ENCODE data around the gene STYK1. TPM values are rescaled to one million over a fixed set of nuclear protein-coding genes. Genes with fewer than 3 reads are reported as not detected.

Gene STYK1
- 1.6 and 5.9 TPM in 2 replicates for total RNA-seq (2014; rRNA removed; shearing (Covaris generic))

DNA sequence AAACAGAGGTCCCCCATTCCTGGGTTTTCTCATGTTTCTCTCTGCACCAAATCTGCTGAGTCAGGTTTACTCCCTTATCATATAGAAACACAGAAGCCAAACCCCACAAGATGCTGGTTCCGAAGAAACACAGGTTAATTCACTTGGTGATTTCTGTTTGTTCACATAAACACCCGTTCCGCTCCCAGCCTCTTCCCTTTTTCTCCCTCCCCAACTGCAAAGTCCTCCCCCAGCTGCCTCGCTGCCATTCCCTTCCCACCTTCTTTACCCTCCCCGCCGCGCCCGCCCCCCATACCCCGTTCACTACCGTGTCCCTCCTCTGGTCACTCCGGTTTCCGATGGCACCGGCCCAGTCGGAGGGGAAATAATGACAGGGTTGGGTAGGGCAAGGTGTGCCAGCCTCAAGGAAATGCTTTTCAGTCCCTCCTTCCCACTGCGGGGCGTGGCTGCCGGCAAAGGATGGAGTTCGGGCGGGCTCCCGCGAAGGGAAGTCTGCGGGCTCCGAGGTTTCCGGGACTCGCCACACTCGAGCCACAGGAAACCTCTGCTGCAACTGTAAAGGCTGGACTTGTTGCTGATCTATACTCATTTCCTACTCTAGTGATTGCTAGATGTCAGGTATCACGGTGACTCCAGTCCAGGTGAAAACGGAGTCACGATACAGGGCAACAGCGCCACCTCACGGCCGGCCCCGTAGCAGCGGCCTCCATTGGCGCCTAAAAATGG is at the start of gene STYK1:
TSS of gene STYK1 (minus strand) at position 394 of the 726 bp plus-strand sequence. CDS start 39,434 bp downstream, outside the sequence.
- DNase-seq (ENCODE audit: low read depth): peak; percentile 76

DNA sequence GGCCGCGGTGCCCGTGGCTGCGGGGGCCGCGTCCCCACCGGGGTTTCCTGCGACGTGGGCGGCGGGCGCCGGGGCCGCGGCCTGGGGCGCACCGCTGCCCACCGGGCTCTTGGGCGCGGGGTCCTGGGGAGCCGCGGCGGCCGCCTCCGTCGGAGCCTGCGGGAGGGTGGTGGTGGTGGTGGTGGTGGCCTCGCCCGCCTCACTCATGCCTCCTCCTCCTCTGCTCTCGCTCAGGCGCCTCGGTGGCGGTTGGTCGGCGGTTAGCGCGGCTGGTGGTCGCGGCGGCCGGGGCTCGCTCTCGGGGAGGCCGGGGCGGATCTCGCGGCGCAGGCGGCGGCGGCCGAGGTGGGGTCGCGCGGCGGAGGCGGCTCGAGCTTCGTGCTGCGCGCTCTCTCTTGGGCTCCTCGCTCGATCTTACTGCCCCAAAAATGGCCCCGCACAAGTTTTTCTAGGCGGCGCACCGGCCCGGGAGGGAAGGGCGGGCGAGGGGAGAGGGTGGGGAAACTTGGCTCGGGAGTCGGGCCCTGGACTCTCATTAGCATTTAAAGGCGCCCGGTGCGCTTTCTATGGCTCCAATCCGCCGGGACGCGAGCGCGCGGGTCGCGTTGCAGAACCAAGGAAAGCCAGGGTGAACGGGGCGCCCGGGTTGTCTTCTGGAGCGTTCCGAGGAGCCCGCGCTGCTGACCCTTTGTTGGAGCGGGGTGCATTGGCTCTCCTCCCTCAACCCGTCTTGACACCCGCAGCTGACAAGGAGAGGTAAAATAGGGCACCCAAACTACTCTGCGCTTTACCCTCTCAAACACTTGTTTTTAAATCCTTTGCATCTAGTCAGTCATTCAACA is 49.3 kb upstream of the STYK1 start, which contains the start of gene YBX3:
TSS of gene YBX3 (minus strand) at position 419 of the 842 bp plus-strand sequence. CDS start at position 207, 212 bp downstream.
- peak; percentile 78 for DNase-seq (ENCODE audit: low read depth)

- peak; percentile 71 for DNase-seq (ENCODE audit: low read depth)
Observed at GRCh38 chr12:10722502-10722904, 48.7 kb upstream of the STYK1 start.

DNA sequence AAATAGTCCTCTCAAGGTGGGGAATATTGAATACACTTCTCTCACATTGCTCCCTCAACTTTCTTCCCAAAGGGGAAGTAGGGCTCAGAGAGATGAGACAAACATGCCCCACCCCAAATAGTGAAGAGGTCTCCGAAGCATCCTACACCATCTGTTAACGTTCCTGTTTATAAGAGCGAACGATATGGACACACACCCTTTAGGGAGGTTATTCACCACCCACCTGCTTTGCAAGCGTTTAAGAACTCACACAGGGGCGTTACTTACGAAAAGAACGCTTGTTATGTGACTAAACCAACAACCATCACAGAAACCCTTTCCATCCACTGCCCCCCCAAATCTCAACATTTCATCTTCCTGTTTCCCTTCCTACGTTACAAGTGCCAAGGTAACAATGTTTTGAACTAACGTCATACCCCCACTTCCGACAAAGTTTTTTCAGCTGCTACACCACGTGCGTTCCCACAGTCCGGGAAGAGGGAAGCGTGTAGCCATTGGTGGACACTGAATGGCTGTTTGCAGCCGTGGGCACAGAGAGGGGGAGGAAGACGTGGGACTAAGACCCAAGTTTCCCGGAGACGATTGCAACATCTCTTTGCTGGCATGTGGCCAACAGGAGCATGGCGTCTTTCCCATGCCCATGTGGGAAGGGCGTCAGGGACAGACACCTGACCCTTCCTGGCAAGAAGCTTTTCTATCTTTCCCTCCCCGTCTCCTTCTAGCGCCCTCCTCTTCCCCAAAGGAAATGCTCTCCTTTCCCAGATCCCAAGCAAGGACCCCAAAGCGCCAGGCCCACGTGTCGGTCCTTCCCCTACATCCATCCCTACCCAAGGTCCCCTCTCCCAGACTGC is 48.0 kb upstream of the STYK1 start:
- DNase-seq (ENCODE audit: low read depth): peak; percentile 95

GRCh38 chr12:10720974-10721650 is 47.3 kb upstream of the STYK1 start:
- no peak for DNase-seq (ENCODE audit: low read depth)

- DNase-seq (ENCODE audit: low read depth): no peak
Observed at GRCh38 chr12:10719482-10719881, 45.6 kb upstream of the STYK1 start.

- DNase-seq (ENCODE audit: low read depth): peak; percentile 72
Observed at GRCh38 chr12:10718279-10718821, 44.5 kb upstream of the STYK1 start.

DNA sequence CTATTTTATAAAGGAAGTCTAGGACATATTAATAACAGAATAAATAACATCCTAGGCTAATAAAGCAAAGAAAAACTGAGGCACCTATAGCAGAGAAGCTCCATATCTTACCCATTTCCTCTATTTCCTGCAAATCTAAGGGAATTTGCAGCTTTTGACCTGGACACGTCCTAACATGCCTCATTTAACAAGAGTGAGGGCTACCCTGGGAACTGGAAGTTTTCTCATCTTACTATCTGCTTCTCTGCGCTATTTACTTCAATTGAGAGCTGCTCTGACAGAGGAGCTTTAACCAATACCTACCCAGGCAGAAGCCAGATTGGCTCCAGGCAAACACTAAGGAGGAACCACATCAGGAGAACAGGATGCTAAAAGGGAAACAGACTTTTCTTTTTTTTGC is 43.6 kb upstream of the STYK1 start:
- peak; percentile 16 for DNase-seq (ENCODE audit: low read depth)

DNA sequence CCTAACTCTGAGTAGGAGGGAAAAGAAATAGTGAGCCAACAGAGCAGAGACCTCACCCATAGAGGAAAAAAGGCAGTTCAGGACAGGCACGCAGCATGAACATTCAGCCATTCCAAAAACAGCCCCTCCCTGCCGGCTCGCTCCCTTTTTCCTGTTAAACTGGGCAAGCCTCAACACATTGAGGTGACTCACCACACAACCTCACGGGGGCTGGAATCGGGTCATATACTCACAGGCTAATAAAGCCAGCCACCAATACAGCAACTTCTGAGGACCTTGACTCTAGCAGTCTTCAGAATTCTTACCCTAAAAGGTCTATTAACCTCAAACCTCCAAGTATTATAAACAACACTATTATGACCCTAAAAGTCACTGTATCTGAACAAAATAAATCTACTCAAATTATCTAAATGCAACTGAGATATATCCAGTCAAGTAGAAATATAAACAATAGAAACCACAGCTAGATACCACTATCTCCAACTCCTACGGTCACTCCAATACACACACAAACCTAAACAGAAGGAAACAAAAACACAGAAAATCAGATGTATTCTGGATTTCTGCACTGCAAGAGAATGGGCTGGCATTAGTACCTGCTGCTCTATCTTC is 43.0 kb upstream of the STYK1 start:
- peak; percentile 96 for DNase-seq (ENCODE audit: low read depth)

DNA sequence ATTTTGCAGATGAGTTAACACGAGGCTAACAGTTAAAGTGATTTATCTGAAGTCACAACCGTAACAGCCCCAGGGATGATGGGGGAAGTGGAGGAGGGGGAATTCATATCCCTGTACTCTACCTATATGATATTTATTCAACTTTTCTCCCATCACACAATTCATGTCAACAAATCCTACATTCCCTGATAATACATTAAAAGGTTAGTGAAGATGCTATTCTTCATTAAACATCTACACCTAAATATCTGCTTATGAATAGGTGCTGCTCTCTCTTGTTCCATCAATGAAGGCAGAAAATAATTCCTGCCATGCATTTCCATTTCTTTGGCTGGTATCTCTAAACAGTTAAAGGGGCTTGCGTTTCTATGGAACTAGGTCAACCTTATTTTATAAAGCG is 42.4 kb upstream of the STYK1 start:
- no peak for DNase-seq (ENCODE audit: low read depth)

DNA sequence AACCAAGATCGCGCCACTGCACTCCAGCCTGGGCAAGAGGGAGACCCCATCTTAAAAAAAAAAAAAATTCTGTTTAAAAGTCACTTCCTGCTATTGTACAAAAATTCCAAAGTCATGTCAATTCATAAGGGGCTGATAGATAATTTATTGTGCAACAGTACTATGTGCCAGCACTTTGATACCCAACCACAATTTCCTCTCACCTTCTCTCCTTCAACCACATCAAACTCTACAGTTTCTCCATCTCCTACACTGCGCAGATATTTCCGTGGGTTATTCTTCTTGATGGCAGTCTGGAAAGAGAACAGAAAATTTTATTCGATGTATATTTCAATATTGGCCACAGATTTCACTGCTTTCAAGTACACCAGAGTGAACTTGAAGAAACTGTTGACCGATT is 41.6 kb upstream of the STYK1 start:
- DNase-seq (ENCODE audit: low read depth): no peak

DNA sequence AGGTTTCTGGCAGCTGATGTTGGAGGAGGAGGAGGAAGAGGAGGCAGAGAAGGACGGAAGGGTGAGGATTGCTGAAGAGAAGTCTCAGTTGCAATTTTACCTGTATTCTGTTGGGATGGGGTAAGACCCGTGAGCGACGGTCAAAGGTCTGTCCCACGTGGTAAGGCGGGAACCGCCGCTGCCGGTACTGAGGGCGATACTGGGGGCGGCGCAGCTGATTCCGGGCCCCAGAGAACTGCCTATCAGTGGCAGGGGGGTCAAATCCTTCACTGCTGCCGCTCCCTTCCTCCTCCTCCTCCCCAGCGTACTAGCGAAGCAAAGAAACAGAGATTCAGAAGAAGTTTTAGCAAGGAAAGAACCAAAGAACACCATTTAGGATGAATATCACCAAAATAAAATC is 36.0 kb upstream of the STYK1 start:
- DNase-seq (ENCODE audit: low read depth): no peak

DNA sequence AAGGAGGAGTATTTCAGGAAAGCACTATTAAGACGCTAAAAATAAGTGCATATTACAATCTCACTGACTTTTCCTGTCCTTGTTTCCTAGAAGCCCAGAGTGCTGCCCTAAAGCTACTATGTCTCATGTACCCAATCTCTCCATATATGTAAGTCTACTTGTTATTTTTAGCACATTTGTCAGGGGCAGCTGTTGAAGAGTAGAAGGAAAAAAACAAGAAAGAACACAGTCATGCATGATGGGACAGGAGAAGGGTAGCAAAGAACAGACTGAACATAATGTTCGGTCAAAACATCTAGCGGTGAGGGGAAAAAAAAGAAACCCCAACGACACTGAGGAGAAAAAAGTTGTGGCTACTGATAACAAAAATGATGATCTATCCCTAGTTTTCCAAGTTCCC is 35.0 kb upstream of the STYK1 start:
- DNase-seq (ENCODE audit: low read depth): no peak

DNA sequence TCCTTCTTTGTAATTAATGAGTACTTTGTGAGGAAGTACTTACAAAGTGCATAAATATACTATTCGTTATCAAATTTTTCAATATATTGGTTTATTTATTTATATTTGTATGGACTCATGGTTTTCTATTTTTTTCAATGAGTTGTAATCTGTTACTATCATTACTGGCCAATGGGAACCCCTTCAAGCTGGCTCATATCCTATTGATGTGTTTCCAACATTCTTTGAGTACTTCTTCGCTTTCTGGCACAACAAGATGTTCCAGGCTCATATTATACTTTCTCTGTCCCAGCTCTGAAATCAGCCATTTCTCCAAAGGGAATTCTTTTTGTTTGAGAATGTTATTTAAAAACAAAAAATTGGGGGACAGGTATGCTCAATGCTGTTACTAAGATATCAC is 31.8 kb upstream of the STYK1 start:
- no peak for DNase-seq (ENCODE audit: low read depth)

GRCh38 chr12:10701843-10702242 is 28.0 kb upstream of the STYK1 start:
- DNase-seq (ENCODE audit: low read depth): no peak

DNA sequence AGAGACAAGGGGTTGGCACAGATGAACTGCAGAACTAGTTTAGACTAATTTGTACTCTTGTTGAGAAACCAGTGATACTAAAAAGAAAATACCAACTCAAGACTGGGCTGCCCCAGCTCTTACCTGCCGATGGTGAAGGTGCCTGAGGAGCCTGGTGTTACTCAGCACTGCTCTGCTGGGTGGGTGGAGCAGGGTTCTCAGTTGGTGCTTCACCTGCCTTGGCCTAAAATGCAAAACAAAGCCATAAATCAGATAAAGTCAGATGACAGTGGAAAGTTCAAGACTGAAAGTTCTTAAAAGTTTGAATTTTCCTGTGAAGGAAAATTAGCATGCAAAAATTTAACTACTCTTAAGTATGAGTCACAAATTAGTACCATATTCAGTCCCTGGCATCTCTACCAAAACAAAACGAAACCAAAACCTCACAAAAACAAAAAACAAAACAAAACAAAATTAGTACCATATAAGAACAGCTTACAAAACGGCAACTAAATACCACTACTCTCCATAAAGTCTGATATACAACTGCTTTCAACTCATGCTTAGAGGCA is 27.4 kb upstream of the STYK1 start:
- peak; percentile 27 for DNase-seq (ENCODE audit: low read depth)

DNA sequence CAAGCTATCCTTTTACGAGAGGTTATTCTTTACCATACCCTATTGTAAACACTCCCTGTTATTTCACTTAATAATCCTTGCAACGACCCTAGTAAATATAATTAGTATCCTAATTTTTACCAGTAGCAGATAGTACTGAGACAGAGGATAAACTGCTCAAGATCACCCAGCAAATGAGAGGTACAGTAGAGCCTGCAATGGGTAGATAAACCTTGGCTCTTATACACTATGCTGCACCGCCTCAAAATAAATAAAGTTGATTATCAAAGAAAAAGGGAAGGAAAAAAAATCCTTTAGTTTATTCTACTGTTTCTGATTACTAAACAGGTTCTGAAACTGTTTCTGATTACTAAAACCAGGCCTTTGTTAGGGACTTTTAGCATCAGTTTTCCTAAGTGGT is 26.7 kb upstream of the STYK1 start:
- DNase-seq (ENCODE audit: low read depth): no peak

DNA sequence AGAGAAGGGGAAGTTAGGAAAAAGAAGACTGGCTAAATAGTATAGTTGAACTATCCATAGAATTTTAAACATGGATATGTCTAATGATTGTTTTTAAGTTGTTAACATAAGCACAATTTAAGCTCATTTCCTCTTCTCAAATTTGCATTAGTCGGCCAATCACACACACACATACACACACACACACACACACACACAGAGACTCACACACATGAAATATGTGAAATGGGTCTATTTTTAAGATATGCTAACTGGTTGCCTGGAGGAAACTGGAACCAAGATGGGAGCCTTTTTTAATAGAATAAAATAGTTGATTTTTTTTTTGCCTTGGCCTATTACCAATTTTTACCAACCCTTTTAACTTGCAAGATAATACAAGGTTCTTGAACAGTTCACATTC is 24.0 kb upstream of the STYK1 start:
- DNase-seq (ENCODE audit: low read depth): no peak

GRCh38 chr12:10697156-10697555 is 23.3 kb upstream of the STYK1 start:
- no peak for DNase-seq (ENCODE audit: low read depth)

- no peak for DNase-seq (ENCODE audit: low read depth)
Observed at GRCh38 chr12:10690906-10691305, 17.1 kb upstream of the STYK1 start.

All from M059J (cell line).